Measurements from ENCODE around the gene ERCC4.

GRCh38 chr16:13977177-13977576 is 57.2 kb downstream of the ERCC4 start:
- TF ChIP-seq EZH2phosphoT487 (IDR thresholded peaks at IDR 0.05; ENCODE audit: insufficient read depth, low read depth), result no peak
- TF ChIP-seq EZH2 (IDR thresholded peaks at IDR 0.05; ENCODE audit: insufficient read depth, poor library complexity, severe bottlenecking), result no peak
